Measurements from ENCODE around the gene AKTIP. TPM values are rescaled to one million over a fixed set of nuclear protein-coding genes. Genes with fewer than 3 reads are reported as not detected.

The AKTIP gene
- total RNA-seq, 1 donor from 2014 or later = 32.2 TPM

DNA sequence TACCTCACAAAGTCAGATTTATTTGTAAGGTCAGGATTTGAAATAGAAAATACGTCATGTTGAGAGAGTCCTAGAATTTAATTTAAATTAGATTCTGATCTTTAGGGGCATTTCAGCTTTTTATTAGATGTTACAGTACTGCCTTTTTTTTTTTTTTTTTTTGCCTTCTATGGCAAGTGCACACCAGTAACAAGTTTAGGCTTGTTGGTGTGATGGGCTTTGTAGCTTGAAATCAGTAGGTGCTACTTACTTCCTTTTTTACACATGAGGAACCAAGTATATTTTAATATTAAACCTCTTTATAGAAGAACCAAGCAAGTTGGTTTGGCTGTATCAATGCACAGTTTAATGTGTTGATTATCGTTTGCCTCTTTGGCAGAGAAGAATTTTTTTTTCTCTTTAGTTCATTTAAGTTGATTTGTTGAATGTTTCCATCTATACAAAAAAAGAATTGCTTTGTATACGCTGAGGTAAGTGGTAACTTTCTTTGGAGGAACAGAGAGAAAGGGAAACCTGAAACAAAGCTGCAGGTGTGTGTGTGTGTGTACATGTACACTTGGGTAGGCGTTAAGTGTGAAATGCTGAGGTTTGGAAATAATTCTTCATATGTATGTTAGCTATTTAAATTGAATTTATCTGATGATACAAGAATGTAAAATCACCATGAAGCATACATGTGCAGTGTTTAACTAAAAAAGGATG, 53.0 kb downstream of the AKTIP start:
- H3K9me3 ChIP-seq = no peaks in the 10 kb centered on the region
- peaks cover 0 to 51% of the 10 kb centered on the region in 2 donors for H3K36me3 ChIP-seq
- H3K4me1 ChIP-seq = no peaks in the 10 kb centered on the region
- H3K27me3 ChIP-seq = no peaks in the 10 kb centered on the region
- intact Hi-C loops (cut with DNase I) = no loop called here
- H3K4me3 ChIP-seq = no peak overlapping the region
- no peak for DNase-seq (ENCODE audit: extremely low spot score in 2 of 2)
- TF ChIP-seq POLR2AphosphoS5 (IDR thresholded peaks at IDR 0.05; ENCODE audit: insufficient read depth in 1 of 2, low read depth in 1 of 2) (no peak), POLR2A (IDR thresholded peaks at IDR 0.05) (no peak)
- TF ChIP-seq, protein P1, sequence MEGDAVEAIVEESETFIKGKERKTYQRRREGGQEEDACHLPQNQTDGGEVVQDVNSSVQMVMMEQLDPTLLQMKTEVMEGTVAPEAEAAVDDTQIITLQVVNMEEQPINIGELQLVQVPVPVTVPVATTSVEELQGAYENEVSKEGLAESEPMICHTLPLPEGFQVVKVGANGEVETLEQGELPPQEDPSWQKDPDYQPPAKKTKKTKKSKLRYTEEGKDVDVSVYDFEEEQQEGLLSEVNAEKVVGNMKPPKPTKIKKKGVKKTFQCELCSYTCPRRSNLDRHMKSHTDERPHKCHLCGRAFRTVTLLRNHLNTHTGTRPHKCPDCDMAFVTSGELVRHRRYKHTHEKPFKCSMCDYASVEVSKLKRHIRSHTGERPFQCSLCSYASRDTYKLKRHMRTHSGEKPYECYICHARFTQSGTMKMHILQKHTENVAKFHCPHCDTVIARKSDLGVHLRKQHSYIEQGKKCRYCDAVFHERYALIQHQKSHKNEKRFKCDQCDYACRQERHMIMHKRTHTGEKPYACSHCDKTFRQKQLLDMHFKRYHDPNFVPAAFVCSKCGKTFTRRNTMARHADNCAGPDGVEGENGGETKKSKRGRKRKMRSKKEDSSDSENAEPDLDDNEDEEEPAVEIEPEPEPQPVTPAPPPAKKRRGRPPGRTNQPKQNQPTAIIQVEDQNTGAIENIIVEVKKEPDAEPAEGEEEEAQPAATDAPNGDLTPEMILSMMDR (IDR thresholded peaks at IDR 0.05) = no peak
- H3K27ac ChIP-seq = no peak overlapping the region

DNA sequence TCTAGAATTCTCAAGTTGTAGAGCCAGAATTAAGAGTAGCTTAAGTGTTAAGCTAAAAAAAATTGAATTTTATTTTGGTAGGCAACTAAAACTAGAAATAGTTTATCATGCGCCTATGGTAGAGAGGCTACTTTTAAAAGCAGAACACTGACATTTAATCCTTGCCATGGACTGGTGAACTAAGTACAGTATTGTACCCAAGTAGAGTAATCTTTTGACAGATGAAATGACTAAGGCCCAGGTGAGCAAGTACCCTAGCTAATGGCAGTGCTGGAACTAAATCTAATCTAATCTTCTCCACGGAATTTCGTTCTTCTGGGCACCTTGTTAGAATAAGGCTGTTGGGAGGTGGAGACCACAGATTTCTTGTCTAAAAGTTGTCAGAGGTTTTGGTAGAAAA, 56.9 kb downstream of the AKTIP start:
- Histone ChIP-seq H3K4me3 (no peak overlapping the region), H3K27ac (no peak overlapping the region), H3K4me1 (no peaks in the 10 kb centered on the region), H3K9me3 (no peaks in the 10 kb centered on the region), H3K36me3 (peaks cover 0 to 47% of the 10 kb centered on the region in 2 donors), H3K27me3 (no peaks in the 10 kb centered on the region)
- TF ChIP-seq, protein P1 (IDR thresholded peaks at IDR 0.05) = no peak
- no peak for TF ChIP-seq POLR2AphosphoS5 (IDR thresholded peaks at IDR 0.05; ENCODE audit: insufficient read depth in 1 of 2, low read depth in 1 of 2)
- no peak for TF ChIP-seq POLR2A (IDR thresholded peaks at IDR 0.05)
- intact Hi-C loops (cut with DNase I) = no loop called here
- DNase-seq (ENCODE audit: extremely low spot score in 2 of 2) = no peak

DNA sequence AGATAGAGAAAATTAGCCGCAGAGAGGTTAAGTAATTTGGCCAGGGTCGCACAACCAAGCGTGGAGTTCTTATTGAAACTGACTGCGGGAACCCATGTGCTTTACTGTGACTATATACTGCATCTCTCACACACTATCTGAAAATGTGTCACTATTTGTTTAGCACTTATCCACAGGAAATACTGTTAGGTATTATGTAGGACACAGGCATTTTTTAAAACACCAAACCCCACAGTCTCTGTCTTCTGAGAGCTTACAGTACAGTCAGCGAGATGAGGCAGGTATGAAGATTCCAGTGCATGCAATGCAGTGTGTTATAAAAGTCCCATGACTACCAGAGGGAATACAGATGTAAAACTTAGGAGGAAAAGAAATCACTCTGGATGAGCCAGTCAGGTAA, 57.5 kb downstream of the AKTIP start:
- no peak overlapping the region for H3K4me3 ChIP-seq
- intact Hi-C loops (cut with DNase I) = no loop called here
- DNase-seq (ENCODE audit: extremely low spot score in 2 of 2) = no peak
- peaks cover 0 to 48% of the 10 kb centered on the region in 2 donors for H3K36me3 ChIP-seq
- H3K4me1 ChIP-seq = no peaks in the 10 kb centered on the region
- no peaks in the 10 kb centered on the region for H3K27me3 ChIP-seq
- no peak overlapping the region for H3K27ac ChIP-seq
- no peaks in the 10 kb centered on the region for H3K9me3 ChIP-seq
- TF ChIP-seq, protein P1 (IDR thresholded peaks at IDR 0.05) = no peak
- TF ChIP-seq POLR2A (IDR thresholded peaks at IDR 0.05) = no peak

Small RNA genes within 50 kb of the gene (small RNA-seq; reads per million reads assigned to genes)
- not detected for gene RNU6-1153P

Other genes starting within 250 kb of the AKTIP start
- 101 TPM for gene RBL2, start 68.7 kb downstream of the AKTIP start, total RNA-seq
- 4.4 TPM for gene RPGRIP1L, start 200.7 kb upstream of the AKTIP start, total RNA-seq
- 70.5 TPM for gene FTO, start 200.9 kb upstream of the AKTIP start, total RNA-seq